Measurements from ENCODE around the gene PAPPA.

Gene PAPPA

DNA sequence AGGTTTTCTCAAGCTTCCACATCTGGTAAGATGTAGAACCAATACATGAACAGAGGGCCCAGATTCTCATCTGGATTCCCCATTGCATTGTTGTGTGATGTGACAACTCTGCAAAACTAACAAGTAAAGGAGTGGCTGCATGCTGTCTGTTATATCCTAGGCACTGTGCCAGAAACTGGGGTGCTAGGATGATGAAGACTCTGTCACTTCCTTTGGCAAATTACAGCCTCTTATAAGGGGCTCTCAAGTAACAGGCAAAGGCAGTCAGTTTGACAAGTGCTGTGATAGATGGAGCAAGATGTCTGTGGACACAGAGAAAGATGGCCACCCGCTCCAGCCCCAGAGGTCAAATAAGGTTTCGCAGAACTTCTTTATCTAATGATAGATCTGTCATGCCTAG, 115.7 kb downstream of the PAPPA start:
- H3K27ac ChIP-seq: no peak overlapping the region
- TF ChIP-seq, protein P1, sequence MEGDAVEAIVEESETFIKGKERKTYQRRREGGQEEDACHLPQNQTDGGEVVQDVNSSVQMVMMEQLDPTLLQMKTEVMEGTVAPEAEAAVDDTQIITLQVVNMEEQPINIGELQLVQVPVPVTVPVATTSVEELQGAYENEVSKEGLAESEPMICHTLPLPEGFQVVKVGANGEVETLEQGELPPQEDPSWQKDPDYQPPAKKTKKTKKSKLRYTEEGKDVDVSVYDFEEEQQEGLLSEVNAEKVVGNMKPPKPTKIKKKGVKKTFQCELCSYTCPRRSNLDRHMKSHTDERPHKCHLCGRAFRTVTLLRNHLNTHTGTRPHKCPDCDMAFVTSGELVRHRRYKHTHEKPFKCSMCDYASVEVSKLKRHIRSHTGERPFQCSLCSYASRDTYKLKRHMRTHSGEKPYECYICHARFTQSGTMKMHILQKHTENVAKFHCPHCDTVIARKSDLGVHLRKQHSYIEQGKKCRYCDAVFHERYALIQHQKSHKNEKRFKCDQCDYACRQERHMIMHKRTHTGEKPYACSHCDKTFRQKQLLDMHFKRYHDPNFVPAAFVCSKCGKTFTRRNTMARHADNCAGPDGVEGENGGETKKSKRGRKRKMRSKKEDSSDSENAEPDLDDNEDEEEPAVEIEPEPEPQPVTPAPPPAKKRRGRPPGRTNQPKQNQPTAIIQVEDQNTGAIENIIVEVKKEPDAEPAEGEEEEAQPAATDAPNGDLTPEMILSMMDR (conservative IDR thresholded peaks at IDR 0.05): no peak
- no peak for TF ChIP-seq ZFX (IDR thresholded peaks at IDR 0.05)

DNA sequence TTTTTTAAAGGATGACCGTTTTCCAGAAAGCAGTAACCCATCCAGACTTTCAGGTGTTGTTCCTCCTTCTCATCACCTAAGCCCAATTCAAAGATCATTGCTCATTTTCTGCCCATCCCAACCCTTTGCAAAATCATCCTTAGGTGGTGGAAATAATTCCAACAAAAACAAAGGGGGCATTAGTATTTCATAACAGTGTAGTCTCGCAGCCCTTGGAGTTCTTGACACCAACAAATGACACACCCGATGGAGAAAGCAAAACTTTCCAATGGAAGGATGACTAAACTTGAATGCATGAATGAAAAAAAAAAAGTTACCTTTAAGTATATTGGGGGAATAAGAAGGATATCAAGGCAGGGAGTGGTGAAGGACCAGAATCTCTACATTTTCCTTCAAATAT, 117.0 kb downstream of the PAPPA start:
- H3K27ac ChIP-seq: no peak overlapping the region
- TF ChIP-seq, protein P1 (conservative IDR thresholded peaks at IDR 0.05): no peak
- no peak for TF ChIP-seq ZFX (IDR thresholded peaks at IDR 0.05)

DNA sequence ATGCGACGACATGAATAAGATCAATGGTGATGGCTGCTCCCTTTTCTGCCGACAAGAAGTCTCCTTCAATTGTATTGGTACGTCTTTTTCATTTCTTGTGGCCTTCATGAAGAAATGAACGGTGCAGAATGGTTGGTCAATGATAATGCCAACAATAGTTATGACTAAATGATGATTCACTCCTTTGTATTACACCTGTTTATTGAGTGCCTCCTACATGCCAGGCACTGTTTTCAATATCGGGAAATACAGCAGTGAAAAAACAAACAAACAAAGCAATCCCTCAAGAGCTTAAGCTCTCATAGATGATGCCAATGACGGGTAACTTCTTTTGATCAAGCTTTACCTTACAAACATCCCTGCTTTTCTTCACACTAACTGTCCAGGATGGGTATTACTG, 117.7 kb downstream of the PAPPA start:
- no peak overlapping the region for H3K27ac ChIP-seq
- TF ChIP-seq ZFX (IDR thresholded peaks at IDR 0.05): no peak
- TF ChIP-seq, protein P1 (conservative IDR thresholded peaks at IDR 0.05): no peak

DNA sequence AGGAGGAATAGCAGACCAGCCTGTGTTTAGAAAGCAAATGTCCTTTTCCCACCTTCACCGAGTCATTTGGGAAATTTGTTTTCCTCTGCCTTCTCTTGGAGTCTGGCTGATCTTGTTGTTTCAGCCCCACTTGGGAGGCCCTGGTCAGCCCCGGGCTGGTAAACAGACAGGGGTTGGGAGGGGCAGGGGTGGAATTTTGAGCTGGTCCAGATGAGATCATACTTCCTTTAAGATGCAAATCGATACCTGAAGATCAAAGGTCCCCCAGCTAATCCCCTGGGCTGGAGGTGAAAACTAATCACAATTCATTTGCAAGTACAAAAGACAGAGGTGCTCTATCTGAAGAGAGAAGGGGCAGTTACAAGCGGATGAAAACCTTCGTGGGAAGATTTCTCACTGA, 118.4 kb downstream of the PAPPA start:
- H3K27ac ChIP-seq: no peak overlapping the region
- TF ChIP-seq, protein P1 (conservative IDR thresholded peaks at IDR 0.05): no peak
- no peak for TF ChIP-seq ZFX (IDR thresholded peaks at IDR 0.05)

DNA sequence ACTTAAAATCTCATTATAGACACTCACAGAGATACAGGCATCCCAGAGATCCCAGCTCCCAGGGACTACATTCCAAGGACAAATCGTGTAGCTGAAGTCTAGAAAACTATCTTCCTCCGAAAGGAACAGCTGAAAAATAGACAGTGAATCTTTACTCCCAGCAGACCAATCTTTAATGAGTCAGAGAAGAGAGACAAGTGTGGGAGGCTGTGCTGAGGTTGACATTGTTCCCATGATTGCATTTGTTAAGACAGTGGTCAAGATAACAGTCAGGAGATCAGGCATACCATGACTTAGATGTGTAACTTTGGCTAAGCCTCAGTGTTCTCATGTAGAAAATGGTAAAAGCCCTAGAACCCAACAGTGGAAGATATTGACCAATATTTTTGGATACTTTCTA, 120.7 kb downstream of the PAPPA start:
- no peak for TF ChIP-seq ZFX (IDR thresholded peaks at IDR 0.05)
- TF ChIP-seq, protein P1 (conservative IDR thresholded peaks at IDR 0.05): no peak
- no peak overlapping the region for H3K27ac ChIP-seq

DNA sequence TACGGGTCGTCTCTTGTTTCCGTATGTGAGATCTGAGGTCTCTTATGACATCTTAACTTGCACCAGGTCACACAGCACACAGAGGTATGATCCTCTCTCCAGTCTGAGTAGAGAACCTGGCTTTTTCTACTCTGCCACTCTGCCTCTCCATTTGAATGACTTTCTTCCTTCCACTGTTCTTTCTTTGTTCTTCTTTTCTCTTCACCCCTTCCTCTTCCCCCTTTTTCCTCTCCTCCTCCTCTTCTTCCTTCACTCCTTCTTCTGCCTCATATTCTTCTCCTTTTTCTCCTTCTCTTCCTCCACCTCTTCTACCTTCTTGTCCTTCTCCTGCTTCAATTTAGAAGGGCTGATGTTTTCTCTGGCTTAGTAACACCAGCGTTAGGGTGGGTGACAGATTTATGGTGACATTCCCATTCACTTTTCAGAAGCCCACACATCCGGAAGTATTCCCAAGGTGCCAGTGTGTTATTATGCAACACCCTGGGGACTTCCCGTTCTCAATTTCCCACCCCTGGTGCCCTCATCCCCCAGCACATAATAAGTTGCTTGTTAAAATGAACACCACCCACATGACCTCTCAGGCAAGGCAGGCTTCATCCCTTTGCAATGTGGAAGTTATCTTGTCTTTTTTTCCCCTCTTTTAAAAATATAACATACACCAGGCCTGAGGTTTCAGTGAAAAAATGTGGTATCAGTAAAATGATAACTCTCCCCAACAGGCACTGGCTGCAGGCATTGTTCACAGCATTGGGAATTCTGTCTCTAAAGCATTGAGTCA, 122.0 kb downstream of the PAPPA start:
- H3K27ac ChIP-seq: no peak overlapping the region
- TF ChIP-seq, protein P1 (conservative IDR thresholded peaks at IDR 0.05): no peak
- no peak for TF ChIP-seq ZFX (IDR thresholded peaks at IDR 0.05)

DNA sequence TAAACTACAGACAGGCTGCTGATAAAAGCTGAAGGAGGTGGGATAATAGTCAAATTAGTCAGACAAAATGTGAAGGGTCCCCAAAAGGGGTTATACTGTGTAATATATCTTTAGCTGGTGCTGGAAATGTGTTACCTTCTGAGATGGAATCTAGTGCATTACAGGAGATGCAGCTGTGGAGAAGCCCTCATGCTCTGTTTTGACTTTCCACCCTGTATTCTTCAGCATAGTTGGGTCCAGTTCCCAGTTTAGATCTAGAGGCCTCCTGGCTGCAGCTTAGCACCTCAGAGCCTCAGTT, 122.6 kb downstream of the PAPPA start:
- TF ChIP-seq ZFX (IDR thresholded peaks at IDR 0.05): no peak
- H3K27ac ChIP-seq: no peak overlapping the region

DNA sequence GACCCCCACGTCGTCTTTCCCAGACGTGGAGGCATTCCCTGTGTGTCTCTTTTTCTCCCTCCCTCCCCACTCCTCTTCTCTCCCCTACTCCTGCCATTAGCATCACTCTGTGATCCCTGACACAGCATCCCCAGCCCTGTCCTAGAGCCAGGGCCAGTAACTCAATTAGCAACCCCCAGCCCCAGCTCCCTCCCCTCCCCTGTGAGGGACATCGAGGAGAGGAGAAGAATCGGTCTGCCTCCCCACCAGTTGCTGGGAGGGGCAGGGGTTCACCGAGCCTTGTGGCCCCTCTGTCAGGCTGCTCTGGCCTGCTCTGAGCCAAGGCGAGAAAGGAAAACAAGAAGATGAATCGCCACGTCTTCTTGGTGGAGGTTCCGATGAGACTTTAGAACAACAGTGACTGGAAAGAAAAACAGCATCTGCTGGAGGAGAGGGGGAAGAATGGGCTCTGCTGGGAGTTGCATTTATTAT, 123.1 kb downstream of the PAPPA start:
- no peak overlapping the region for H3K27ac ChIP-seq
- TF ChIP-seq, protein P1 (conservative IDR thresholded peaks at IDR 0.05): no peak
- no peak for TF ChIP-seq ZFX (IDR thresholded peaks at IDR 0.05)
